Astrocyte (in vitro differentiated cells and primary cell): Measurements from ENCODE around the gene GNG14.

ENCODE experiments used
- EZH2 ChIP-seq: IDR thresholded peaks from 2 replicates; pipeline ENCODE4 v1.6.1; 2012; ENCODE audit warnings: mild to moderate bottlenecking, low read length, inconsistent platforms; ENCODE audit not compliant: insufficient read depth
- TF ChIP-seq, protein P1 (sequence below): IDR thresholded peaks from 2 replicates; pipeline ENCODE4 v1.5.1; 2011; ENCODE audit warnings: low read depth, mild to moderate bottlenecking, inconsistent platforms, low read length, moderate library complexity; ENCODE audit not compliant: insufficient read depth

DNA sequence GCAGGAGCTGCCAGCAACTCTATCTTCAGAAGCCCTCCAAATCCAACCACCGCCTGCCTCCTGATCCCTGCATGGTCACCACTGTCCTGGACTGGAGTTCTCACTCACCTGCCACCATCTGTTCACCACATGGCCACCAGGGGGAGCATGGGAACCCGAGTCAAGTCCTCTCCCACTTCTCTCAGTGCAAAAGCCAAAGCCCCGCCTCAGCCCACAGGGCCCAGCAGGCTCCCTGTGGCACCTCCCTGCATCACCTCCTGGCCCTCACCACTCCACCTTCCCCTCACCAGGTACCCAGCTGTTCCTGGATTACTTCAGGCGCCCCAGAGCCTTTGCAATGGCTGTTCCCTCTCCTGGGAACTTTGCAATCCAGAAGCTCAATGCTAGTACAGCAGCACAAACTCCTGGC is 11.4 kb upstream of the GNG14 start:
- no peak for TF ChIP-seq EZH2
- TF ChIP-seq, protein P1, sequence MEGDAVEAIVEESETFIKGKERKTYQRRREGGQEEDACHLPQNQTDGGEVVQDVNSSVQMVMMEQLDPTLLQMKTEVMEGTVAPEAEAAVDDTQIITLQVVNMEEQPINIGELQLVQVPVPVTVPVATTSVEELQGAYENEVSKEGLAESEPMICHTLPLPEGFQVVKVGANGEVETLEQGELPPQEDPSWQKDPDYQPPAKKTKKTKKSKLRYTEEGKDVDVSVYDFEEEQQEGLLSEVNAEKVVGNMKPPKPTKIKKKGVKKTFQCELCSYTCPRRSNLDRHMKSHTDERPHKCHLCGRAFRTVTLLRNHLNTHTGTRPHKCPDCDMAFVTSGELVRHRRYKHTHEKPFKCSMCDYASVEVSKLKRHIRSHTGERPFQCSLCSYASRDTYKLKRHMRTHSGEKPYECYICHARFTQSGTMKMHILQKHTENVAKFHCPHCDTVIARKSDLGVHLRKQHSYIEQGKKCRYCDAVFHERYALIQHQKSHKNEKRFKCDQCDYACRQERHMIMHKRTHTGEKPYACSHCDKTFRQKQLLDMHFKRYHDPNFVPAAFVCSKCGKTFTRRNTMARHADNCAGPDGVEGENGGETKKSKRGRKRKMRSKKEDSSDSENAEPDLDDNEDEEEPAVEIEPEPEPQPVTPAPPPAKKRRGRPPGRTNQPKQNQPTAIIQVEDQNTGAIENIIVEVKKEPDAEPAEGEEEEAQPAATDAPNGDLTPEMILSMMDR = peak; percentile 76
